ENCODE measurements around the gene TENT5D.

Gene TENT5D

DNA sequence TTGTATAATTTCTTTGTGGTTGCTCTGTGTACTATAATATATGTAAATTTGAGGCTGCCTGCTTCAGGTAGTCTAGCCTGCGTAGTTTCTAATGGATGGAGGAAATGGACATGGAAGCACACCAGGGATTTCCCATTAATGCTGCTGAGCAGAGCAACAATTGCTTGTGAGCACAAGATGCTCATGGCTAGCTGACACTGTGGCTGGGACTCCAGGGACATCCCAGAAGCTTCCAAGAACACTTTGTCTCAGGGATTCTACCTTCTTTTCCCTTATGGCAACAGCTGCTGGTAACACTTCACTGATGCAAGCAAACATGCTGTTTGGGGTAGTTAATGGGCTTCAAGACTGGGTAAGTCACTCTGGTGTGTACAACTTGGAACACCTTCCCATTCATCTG, 66.1 kb downstream of the TENT5D start:
- Histone ChIP-seq H3K4me3 (ENCODE audit: low read length) (no peak overlapping the region), H3K4me1 (ENCODE audit: control insufficient read depth, insufficient read depth, low read length) (no peaks in the 10 kb centered on the region), H3K36me3 (ENCODE audit: control insufficient read depth, insufficient read depth, low read length) (no peaks in the 10 kb centered on the region), H3K27ac (ENCODE audit: low read depth, low read length) (no peak overlapping the region), H3K9ac (ENCODE audit: low read length) (no peak overlapping the region), H3K27me3 (ENCODE audit: control insufficient read depth, insufficient read depth, low read length) (no peaks in the 10 kb centered on the region)

GRCh38 chrX:80489166-80489565, 68.9 kb downstream of the TENT5D start:
- Histone ChIP-seq H3K27me3 (ENCODE audit: control insufficient read depth, insufficient read depth, low read length) (no peaks in the 10 kb centered on the region), H3K27ac (ENCODE audit: low read depth, low read length) (no peak overlapping the region), H3K9ac (ENCODE audit: low read length) (no peak overlapping the region), H3K36me3 (ENCODE audit: control insufficient read depth, insufficient read depth, low read length) (no peaks in the 10 kb centered on the region), H3K4me3 (ENCODE audit: low read length) (no peak overlapping the region), H3K4me1 (ENCODE audit: control insufficient read depth, insufficient read depth, low read length) (no peaks in the 10 kb centered on the region)
